ENCODE data around the gene ABCA3. TPM values are rescaled to one million over a fixed set of nuclear protein-coding genes. Genes with fewer than 3 reads are reported as not detected.

Gene ABCA3
- total RNA-seq, 4 donors from 2014 or later: 3.4 to 8.6 (median 3.7) TPM

GRCh38 chr16:2331931-2332267 is 8.6 kb downstream of the ABCA3 start:
- H3K27ac ChIP-seq: no peak overlapping the region
- TF ChIP-seq POLR2AphosphoS5 (IDR thresholded peaks at IDR 0.05) (no peak), EP300 (IDR thresholded peaks at IDR 0.05; ENCODE audit: low read depth) (no peak), POLR2A (IDR thresholded peaks at IDR 0.05) (no peak)
- TF ChIP-seq, protein P1, sequence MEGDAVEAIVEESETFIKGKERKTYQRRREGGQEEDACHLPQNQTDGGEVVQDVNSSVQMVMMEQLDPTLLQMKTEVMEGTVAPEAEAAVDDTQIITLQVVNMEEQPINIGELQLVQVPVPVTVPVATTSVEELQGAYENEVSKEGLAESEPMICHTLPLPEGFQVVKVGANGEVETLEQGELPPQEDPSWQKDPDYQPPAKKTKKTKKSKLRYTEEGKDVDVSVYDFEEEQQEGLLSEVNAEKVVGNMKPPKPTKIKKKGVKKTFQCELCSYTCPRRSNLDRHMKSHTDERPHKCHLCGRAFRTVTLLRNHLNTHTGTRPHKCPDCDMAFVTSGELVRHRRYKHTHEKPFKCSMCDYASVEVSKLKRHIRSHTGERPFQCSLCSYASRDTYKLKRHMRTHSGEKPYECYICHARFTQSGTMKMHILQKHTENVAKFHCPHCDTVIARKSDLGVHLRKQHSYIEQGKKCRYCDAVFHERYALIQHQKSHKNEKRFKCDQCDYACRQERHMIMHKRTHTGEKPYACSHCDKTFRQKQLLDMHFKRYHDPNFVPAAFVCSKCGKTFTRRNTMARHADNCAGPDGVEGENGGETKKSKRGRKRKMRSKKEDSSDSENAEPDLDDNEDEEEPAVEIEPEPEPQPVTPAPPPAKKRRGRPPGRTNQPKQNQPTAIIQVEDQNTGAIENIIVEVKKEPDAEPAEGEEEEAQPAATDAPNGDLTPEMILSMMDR (IDR thresholded peaks at IDR 0.05): no peak
- no peaks in the 10 kb centered on the region for H3K9me3 ChIP-seq
- in situ Hi-C loops (cut with MboI; ENCODE audit: low pct_ligation_motif_present in 1 of 4, low pct_unique_long_range_greater_than_20kb in 1 of 4, low sequenced_read_pairs in 3 of 4) (loop anchor here in 2 of 4 donors (25.0 kb wide), 1 partner anchor 155 kb away; the partner anchor contains the start of gene TBC1D24 (in 2 of the 2)), intact Hi-C loops (cut with DNase I; ENCODE audit: low total_unique reads) (no loop called here)
- 71 to 76% methylated on average over 5 of the region's 5 CpGs for WGBS, 2 donors (ENCODE audit: low coverage in 1 of 2)
- no peaks in the 10 kb centered on the region for H3K27me3 ChIP-seq
- no peak for DNase-seq
- no peaks in the 10 kb centered on the region for H3K4me1 ChIP-seq
- H3K36me3 ChIP-seq: no peaks in the 10 kb centered on the region
- no peak overlapping the region for H3K4me3 ChIP-seq

DNA sequence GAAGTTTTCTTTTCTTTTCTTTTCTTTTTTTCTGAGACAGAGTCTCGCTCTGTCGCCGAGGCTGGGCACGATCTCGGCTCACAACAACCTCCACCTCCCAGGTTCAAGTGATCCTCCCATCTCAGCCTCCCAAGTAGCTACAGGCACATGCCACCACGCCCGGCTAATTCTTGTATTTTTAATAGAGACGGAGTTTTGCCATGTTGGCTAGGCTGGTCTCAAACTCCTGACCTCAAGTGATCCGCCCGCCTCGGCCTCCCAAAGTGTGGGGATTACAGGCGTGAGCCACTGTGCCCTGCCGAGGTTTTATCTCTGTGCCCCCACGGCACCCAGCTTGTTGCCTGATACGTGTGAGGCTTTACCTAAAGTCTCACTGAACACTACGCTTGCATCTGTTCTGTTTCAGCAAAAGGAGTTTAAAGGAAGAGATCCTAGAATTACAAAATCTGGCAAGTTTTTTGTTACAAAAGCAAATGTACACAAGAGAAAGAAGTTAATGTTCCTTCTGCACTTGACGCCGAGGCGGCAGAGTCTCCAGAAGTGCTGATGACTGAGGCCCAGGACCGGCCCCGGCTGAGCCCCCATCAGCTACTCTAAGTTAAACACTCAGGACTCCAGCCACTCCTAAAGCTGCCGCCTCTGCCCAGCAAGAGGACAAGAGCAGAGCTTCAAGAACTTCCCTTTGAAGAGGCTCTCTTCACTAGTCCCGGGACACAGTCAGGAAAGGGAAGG is 9.2 kb downstream of the ABCA3 start:
- TF ChIP-seq, protein P1 (IDR thresholded peaks at IDR 0.05): no peak
- TF ChIP-seq POLR2A (IDR thresholded peaks at IDR 0.05) (no peak), POLR2AphosphoS5 (IDR thresholded peaks at IDR 0.05) (no peak), EP300 (IDR thresholded peaks at IDR 0.05; ENCODE audit: low read depth) (no peak)
- Histone ChIP-seq H3K27ac (no peak overlapping the region), H3K4me1 (no peaks in the 10 kb centered on the region), H3K4me3 (no peak overlapping the region), H3K9me3 (no peaks in the 10 kb centered on the region), H3K27me3 (no peaks in the 10 kb centered on the region), H3K36me3 (no peaks in the 10 kb centered on the region)
- in situ Hi-C loops (cut with MboI; ENCODE audit: low pct_ligation_motif_present in 1 of 4, low pct_unique_long_range_greater_than_20kb in 1 of 4, low sequenced_read_pairs in 3 of 4): loop anchor here in 2 of 4 donors (25.0 kb wide), 1 partner anchor 156 kb away; the partner anchor contains the start of gene TBC1D24 (in 2 of the 2)
- intact Hi-C loops (cut with DNase I; ENCODE audit: low total_unique reads): no loop called here
- no peak for DNase-seq
- WGBS, 2 donors (ENCODE audit: low coverage in 1 of 2): 67 to 71% methylated on average over 5 to 23 of the region's 23 CpGs

DNA sequence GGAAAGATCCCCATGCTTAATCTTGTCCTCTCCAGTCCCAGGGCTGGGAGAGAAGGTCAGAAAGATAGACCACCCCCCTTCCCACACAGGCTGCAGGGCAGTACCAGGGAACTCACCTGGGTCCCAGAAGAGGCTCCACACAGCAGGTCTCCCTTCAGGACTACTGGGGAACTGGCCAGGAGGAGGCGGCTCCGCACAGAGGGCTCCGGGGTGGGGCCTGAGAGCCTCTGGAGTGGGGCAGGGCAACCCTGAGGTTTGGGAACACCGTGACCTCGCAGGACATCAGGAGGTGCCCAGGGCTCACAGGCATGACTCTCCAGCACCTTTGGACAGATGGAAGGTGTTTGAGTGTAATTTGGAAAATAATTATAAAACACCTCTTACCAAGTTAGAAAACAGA is 11.0 kb downstream of the ABCA3 start:
- DNase-seq: no peak
- no peaks in the 10 kb centered on the region for H3K9me3 ChIP-seq
- in situ Hi-C loops (cut with MboI; ENCODE audit: low pct_ligation_motif_present in 1 of 4, low pct_unique_long_range_greater_than_20kb in 1 of 4, low sequenced_read_pairs in 3 of 4) (loop anchor here in 2 of 4 donors (25.0 kb wide), 1 partner anchor 158 kb away; the partner anchor contains the start of gene TBC1D24 (in 2 of the 2)), intact Hi-C loops (cut with DNase I; ENCODE audit: low total_unique reads) (no loop called here)
- H3K4me1 ChIP-seq: no peaks in the 10 kb centered on the region
- WGBS, 2 donors (ENCODE audit: low coverage in 1 of 2): 91% methylated on average over 5 of the region's 5 CpGs; no CpG with 5 or more reads in 1 of the 2 donors
- no peaks in the 10 kb centered on the region for H3K36me3 ChIP-seq
- no peak overlapping the region for H3K4me3 ChIP-seq
- H3K27me3 ChIP-seq: no peaks in the 10 kb centered on the region
- TF ChIP-seq EP300 (IDR thresholded peaks at IDR 0.05; ENCODE audit: low read depth): no peak
- TF ChIP-seq, protein P1 (IDR thresholded peaks at IDR 0.05): no peak
- TF ChIP-seq POLR2A (IDR thresholded peaks at IDR 0.05): no peak
- TF ChIP-seq POLR2AphosphoS5 (IDR thresholded peaks at IDR 0.05): no peak
- H3K27ac ChIP-seq: no peak overlapping the region

- H3K4me1 ChIP-seq: no peaks in the 10 kb centered on the region
- in situ Hi-C loops (cut with MboI; ENCODE audit: low pct_ligation_motif_present in 1 of 4, low pct_unique_long_range_greater_than_20kb in 1 of 4, low sequenced_read_pairs in 3 of 4) (loop anchor here in 2 of 4 donors (25.0 kb wide), 1 partner anchor 159 kb away; the partner anchor contains the start of gene TBC1D24 (in 2 of the 2)), intact Hi-C loops (cut with DNase I; ENCODE audit: low total_unique reads) (no loop called here)
- 86% methylated on average over 10 to 12 of the region's 12 CpGs for WGBS, 2 donors (ENCODE audit: low coverage in 1 of 2)
- H3K36me3 ChIP-seq: no peaks in the 10 kb centered on the region
- H3K9me3 ChIP-seq: no peaks in the 10 kb centered on the region
- no peak for DNase-seq
- no peak overlapping the region for H3K27ac ChIP-seq
- H3K27me3 ChIP-seq: no peaks in the 10 kb centered on the region
- no peak overlapping the region for H3K4me3 ChIP-seq
- TF ChIP-seq POLR2A (IDR thresholded peaks at IDR 0.05) (no peak), EP300 (IDR thresholded peaks at IDR 0.05; ENCODE audit: low read depth) (no peak), POLR2AphosphoS5 (IDR thresholded peaks at IDR 0.05) (no peak)
Observed at GRCh38 chr16:2328428-2328827, 12.1 kb downstream of the ABCA3 start.
